ENCODE results near the gene ADD2. TPM values are rescaled to one million over a fixed set of nuclear protein-coding genes. Genes with fewer than 3 reads are reported as not detected.

The ADD2 gene
- total and polyA plus RNA-seq, 2 donors (not counting 1 experiment from before 2014, with no cell fraction given) = 15.9 to 21.7 TPM

DNA sequence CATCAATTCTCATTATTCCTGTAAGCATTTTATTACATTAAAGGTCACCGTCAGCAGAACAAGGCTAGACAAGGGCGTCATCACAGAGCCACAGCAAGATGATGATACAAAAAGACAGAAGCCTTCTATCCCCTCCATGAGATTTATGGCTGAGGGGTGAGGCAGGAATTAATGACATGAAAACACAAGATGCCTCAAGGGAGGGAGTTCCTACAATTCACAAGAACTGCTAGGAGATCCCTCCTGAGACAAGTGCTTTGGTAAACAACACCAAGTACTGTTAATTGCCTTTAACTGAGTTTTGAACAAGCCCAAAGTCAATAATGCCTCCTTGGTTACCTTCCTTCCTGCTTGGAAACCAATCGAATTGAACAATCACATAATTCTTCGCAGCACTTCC, 14.1 kb downstream of the ADD2 start:
- Histone ChIP-seq H3K4me1 (ENCODE audit: control insufficient read depth in 2 of 2, insufficient read depth in 2 of 2, low read length in 2 of 2) (no peaks in the 10 kb centered on the region), H3K4me3 (ENCODE audit: control extremely low read depth in 1 of 5, extremely low read depth in 1 of 5, insufficient read depth in 1 of 5, low read depth in 2 of 5, low read length in 4 of 5) (no peak overlapping the region), H3K4me2 (replicated peaks; ENCODE audit: low read depth, low read length, poor library complexity, severe bottlenecking) (no peak overlapping the region), H3K79me2 (ENCODE audit: control insufficient read depth, insufficient read depth, low read length) (peaks cover 35% of the 10 kb centered on the region), H3K36me3 (replicated peaks in 1 of 2; ENCODE audit: control extremely low read depth in 1 of 2, control insufficient read depth in 1 of 2, extremely low read depth in 1 of 2, insufficient read depth in 2 of 2, low read length in 1 of 2) (peaks cover 0 to 2% of the 10 kb centered on the region in 2 experiments), H3K9me3 (ENCODE audit: control extremely low read depth in 1 of 3, control insufficient read depth in 2 of 3, insufficient read depth in 1 of 3, low read length in 2 of 3) (no peaks in the 10 kb centered on the region), H3K9ac (ENCODE audit: low read length) (no peak overlapping the region), H4K20me1 (ENCODE audit: control insufficient read depth, insufficient read depth, low read length, poor library complexity, severe bottlenecking) (peaks cover 53% of the 10 kb centered on the region), H3K27me3 (replicated peaks in 1 of 4; ENCODE audit: control extremely low read depth in 1 of 4, control insufficient read depth in 3 of 4, insufficient read depth in 4 of 4, low read length in 3 of 4) (peaks cover 0 to 5% (median 0%) of the 10 kb centered on the region in 4 experiments), H2AFZ (ENCODE audit: insufficient read depth, low read depth, low read length, poor library complexity, severe bottlenecking) (no peak overlapping the region), H3K27ac (ENCODE audit: low read length in 2 of 2) (no peak overlapping the region)
- Mint-ChIP-seq H3K4me1 (peaks cover 7% of the 10 kb centered on the region), H3K4me3 (no peak overlapping the region), H3K27me3 (peaks cover 9% of the 10 kb centered on the region), H3K9me3 (ENCODE audit: insufficient read depth) (no peaks in the 10 kb centered on the region), H3K27ac (no peak overlapping the region)
- ATAC-seq (ENCODE audit: low read depth) (no peak), DNase-seq (no peak)
- intact Hi-C loops (cut with micrococcal nuclease) = no loop called here
- CTCF ChIA-PET = no interaction called here
- TF ChIP-seq, protein P1, sequence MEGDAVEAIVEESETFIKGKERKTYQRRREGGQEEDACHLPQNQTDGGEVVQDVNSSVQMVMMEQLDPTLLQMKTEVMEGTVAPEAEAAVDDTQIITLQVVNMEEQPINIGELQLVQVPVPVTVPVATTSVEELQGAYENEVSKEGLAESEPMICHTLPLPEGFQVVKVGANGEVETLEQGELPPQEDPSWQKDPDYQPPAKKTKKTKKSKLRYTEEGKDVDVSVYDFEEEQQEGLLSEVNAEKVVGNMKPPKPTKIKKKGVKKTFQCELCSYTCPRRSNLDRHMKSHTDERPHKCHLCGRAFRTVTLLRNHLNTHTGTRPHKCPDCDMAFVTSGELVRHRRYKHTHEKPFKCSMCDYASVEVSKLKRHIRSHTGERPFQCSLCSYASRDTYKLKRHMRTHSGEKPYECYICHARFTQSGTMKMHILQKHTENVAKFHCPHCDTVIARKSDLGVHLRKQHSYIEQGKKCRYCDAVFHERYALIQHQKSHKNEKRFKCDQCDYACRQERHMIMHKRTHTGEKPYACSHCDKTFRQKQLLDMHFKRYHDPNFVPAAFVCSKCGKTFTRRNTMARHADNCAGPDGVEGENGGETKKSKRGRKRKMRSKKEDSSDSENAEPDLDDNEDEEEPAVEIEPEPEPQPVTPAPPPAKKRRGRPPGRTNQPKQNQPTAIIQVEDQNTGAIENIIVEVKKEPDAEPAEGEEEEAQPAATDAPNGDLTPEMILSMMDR (IDR thresholded peaks at IDR 0.05) = no peak
- no peak for TF ChIP-seq EZH2 (IDR thresholded peaks at IDR 0.05; ENCODE audit: borderline replicate concordance, insufficient read depth, low read depth, low read length, poor library complexity, severe bottlenecking)
- WGBS (ENCODE audit: insufficient coverage) = 73% methylated on average over 2 of the region's 4 CpGs
- POLR2A ChIA-PET = no interaction called here

DNA sequence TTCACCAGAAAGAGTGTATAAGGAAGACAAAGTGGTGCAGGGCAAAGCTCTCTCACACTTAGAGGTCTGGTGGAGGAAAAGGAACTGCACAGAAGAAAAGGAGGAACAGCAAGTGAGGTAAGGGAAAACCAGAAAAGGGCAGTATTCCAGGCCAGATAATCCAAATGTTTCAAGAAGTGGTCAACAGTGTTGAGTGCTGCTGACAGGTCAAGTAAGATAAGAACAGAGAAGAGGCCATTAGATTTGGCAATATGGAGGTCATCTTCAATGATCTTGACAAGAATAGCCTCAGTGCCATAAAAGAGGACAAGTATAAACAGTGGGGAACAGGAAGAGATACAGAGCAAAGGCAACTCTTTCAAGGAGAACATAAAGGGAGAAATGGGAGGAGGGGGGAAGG, 15.0 kb downstream of the ADD2 start:
- no peak overlapping the region for H3K4me3 Mint-ChIP-seq
- H3K9me3 Mint-ChIP-seq (ENCODE audit: insufficient read depth) = no peaks in the 10 kb centered on the region
- intact Hi-C loops (cut with micrococcal nuclease) = no loop called here
- no peaks in the 10 kb centered on the region for H3K4me1 ChIP-seq (ENCODE audit: control insufficient read depth in 2 of 2, insufficient read depth in 2 of 2, low read length in 2 of 2)
- no peak for TF ChIP-seq EZH2 (IDR thresholded peaks at IDR 0.05; ENCODE audit: borderline replicate concordance, insufficient read depth, low read depth, low read length, poor library complexity, severe bottlenecking)
- TF ChIP-seq, protein P1 (IDR thresholded peaks at IDR 0.05) = no peak
- H3K9me3 ChIP-seq (ENCODE audit: control extremely low read depth in 1 of 3, control insufficient read depth in 2 of 3, insufficient read depth in 1 of 3, low read length in 2 of 3) = no peaks in the 10 kb centered on the region
- H4K20me1 ChIP-seq (ENCODE audit: control insufficient read depth, insufficient read depth, low read length, poor library complexity, severe bottlenecking) = peaks cover 60% of the 10 kb centered on the region
- H3K4me1 Mint-ChIP-seq = peaks cover 11% of the 10 kb centered on the region
- peaks cover 29% of the 10 kb centered on the region for H3K79me2 ChIP-seq (ENCODE audit: control insufficient read depth, insufficient read depth, low read length)
- peaks cover 9% of the 10 kb centered on the region for H3K27me3 Mint-ChIP-seq
- peaks cover 0 to 2% of the 10 kb centered on the region in 2 experiments for H3K36me3 ChIP-seq (replicated peaks in 1 of 2; ENCODE audit: control extremely low read depth in 1 of 2, control insufficient read depth in 1 of 2, extremely low read depth in 1 of 2, insufficient read depth in 2 of 2, low read length in 1 of 2)
- ATAC-seq (ENCODE audit: low read depth) (no peak), DNase-seq (no peak)
- no peak overlapping the region for H3K4me3 ChIP-seq (ENCODE audit: control extremely low read depth in 1 of 5, extremely low read depth in 1 of 5, insufficient read depth in 1 of 5, low read depth in 2 of 5, low read length in 4 of 5)
- H3K27ac ChIP-seq (ENCODE audit: low read length in 2 of 2) = no peak overlapping the region
- H3K4me2 ChIP-seq (replicated peaks; ENCODE audit: low read depth, low read length, poor library complexity, severe bottlenecking) = no peak overlapping the region
- CTCF ChIA-PET = interaction anchor here (0.9 kb wide), 1 partner anchor 17 kb away, joined by 3 read pairs; no protein-coding TSS in a partner anchor
- H2AFZ ChIP-seq (ENCODE audit: insufficient read depth, low read depth, low read length, poor library complexity, severe bottlenecking) = no peak overlapping the region
- POLR2A ChIA-PET = no interaction called here
- H3K27ac Mint-ChIP-seq = no peak overlapping the region
- no peak overlapping the region for H3K9ac ChIP-seq (ENCODE audit: low read length)
- H3K27me3 ChIP-seq (replicated peaks in 1 of 4; ENCODE audit: control extremely low read depth in 1 of 4, control insufficient read depth in 3 of 4, insufficient read depth in 4 of 4, low read length in 3 of 4) = peaks cover 0 to 5% (median 0%) of the 10 kb centered on the region in 4 experiments

All from B cell (primary cell).